ENCODE data around the gene DPH3. TPM values are rescaled to one million over a fixed set of nuclear protein-coding genes. Genes with fewer than 3 reads are reported as not detected.

DPH3 gene
- total and polyA plus RNA-seq, 2 experiments from 2014 or later, result 36.9 to 51.8 TPM

DNA sequence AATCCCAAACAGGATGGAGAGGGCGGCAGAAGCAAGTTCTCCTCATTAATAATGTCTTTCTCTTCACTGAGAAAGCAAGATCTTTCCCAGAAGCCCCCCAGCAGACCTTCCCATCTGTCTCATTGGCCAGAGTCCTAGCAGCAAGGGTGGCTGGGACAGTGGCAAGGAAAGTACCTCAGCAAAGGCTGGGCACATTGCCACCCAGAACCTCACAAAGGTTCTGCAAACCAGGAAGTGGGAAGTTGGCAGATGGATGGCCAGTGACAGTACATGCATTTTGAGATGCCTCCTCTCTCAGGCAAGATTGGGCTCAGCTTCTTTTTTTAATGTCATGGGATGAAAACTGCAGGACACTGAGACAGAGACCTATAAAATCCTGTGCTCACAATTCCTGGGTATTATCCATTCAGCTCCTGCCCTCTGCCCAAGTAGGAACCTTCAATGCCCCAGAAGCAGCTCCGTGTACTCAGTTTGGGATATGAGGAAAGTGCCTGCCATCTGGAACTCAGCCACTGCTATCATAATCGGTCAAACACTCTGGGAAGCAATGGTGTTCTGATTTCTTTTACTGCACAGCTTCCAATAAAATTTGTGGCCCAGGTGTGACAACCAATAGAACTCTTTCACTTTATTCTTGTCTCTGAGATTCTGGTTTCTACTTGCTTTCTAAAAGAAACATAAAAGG lies 25.5 kb downstream of the DPH3 start:
- no peaks in the 10 kb centered on the region for H3K9me2 ChIP-seq (replicated peaks; ENCODE audit: insufficient read depth)
- H3K4me1 ChIP-seq (ENCODE audit: insufficient read depth), result peaks cover 8% of the 10 kb centered on the region
- H4K20me1 ChIP-seq (ENCODE audit: insufficient read depth, poor library complexity, severe bottlenecking), result no peaks in the 10 kb centered on the region
- H3K27ac ChIP-seq, result peak overlapping the region; percentile 61
- H3K36me3 ChIP-seq (replicated peaks; ENCODE audit: insufficient read depth, low read depth), result no peaks in the 10 kb centered on the region
- no peak for DNase-seq (ENCODE audit: low spot score)
- H3K4me3 ChIP-seq, result no peak overlapping the region
- no peak overlapping the region for H2AFZ ChIP-seq
- no peak overlapping the region for H3K4me2 ChIP-seq
- no peak for TF ChIP-seq EZH2 (IDR thresholded peaks at IDR 0.05; ENCODE audit: borderline replicate concordance)
- no peak for TF ChIP-seq CTCF (IDR thresholded peaks at IDR 0.05; ENCODE audit: poor library complexity)
- TF ChIP-seq EZH2phosphoT487 (IDR thresholded peaks at IDR 0.05; ENCODE audit: low read depth, severe bottlenecking, unreplicated experiment), result no peak
- H3K9me3 ChIP-seq (ENCODE audit: low read depth), result no peaks in the 10 kb centered on the region
- no peaks in the 10 kb centered on the region for H3K27me3 ChIP-seq
- WGBS (ENCODE audit: low lambda C conversion rate, missing lambda C conversion rate), result 61% methylated on average over 3 of the region's 3 CpGs
- no peaks in the 10 kb centered on the region for H3K79me2 ChIP-seq

DNA sequence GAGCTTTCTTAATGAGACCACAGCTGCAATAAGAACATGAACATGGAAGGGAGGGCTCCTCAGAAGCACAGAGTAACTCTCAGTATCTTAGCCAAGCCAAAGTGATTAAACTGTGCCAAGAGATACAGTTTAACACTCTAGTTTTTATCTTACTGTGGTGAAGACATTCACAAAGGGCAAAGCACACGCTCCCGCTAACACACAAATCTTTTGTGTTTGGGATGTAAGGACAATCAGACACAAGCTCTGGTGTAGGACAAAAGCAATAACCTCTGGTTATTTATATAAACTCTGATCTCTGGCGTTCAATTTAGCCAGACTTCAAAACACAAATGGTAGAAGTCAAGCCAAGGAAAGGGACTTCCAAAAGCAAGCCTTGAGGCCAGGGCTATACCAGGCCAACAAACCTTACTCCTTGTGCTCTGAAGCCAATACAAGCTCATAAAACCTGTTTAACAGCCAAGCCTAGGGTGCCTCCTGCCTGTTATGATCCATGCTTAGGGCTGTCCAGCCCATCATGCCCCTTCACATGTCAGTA lies 27.8 kb downstream of the DPH3 start:
- no peaks in the 10 kb centered on the region for H3K36me3 ChIP-seq (replicated peaks; ENCODE audit: insufficient read depth, low read depth)
- no peaks in the 10 kb centered on the region for H3K79me2 ChIP-seq
- H3K4me2 ChIP-seq, result no peak overlapping the region
- H3K4me3 ChIP-seq, result no peak overlapping the region
- peaks cover 8% of the 10 kb centered on the region for H3K4me1 ChIP-seq (ENCODE audit: insufficient read depth)
- H2AFZ ChIP-seq, result no peak overlapping the region
- WGBS (ENCODE audit: low lambda C conversion rate, missing lambda C conversion rate), result 69% methylated on average over 3 of the region's 3 CpGs
- no peaks in the 10 kb centered on the region for H3K9me2 ChIP-seq (replicated peaks; ENCODE audit: insufficient read depth)
- H4K20me1 ChIP-seq (ENCODE audit: insufficient read depth, poor library complexity, severe bottlenecking), result no peaks in the 10 kb centered on the region
- no peak overlapping the region for H3K27ac ChIP-seq
- no peaks in the 10 kb centered on the region for H3K9me3 ChIP-seq (ENCODE audit: low read depth)
- TF ChIP-seq EZH2phosphoT487 (IDR thresholded peaks at IDR 0.05; ENCODE audit: low read depth, severe bottlenecking, unreplicated experiment) (no peak), EZH2 (IDR thresholded peaks at IDR 0.05; ENCODE audit: borderline replicate concordance) (no peak), CTCF (IDR thresholded peaks at IDR 0.05; ENCODE audit: poor library complexity) (no peak)
- no peaks in the 10 kb centered on the region for H3K27me3 ChIP-seq
- no peak for DNase-seq (ENCODE audit: low spot score)

- TF ChIP-seq CTCF (IDR thresholded peaks at IDR 0.05; ENCODE audit: poor library complexity) (no peak), EZH2phosphoT487 (IDR thresholded peaks at IDR 0.05; ENCODE audit: low read depth, severe bottlenecking, unreplicated experiment) (no peak), EZH2 (IDR thresholded peaks at IDR 0.05; ENCODE audit: borderline replicate concordance) (no peak)
- no peaks in the 10 kb centered on the region for H4K20me1 ChIP-seq (ENCODE audit: insufficient read depth, poor library complexity, severe bottlenecking)
- H2AFZ ChIP-seq, result no peak overlapping the region
- H3K4me2 ChIP-seq, result no peak overlapping the region
- H3K4me3 ChIP-seq, result no peak overlapping the region
- H3K27ac ChIP-seq, result no peak overlapping the region
- H3K79me2 ChIP-seq, result no peaks in the 10 kb centered on the region
- H3K9me3 ChIP-seq (ENCODE audit: low read depth), result no peaks in the 10 kb centered on the region
- no peaks in the 10 kb centered on the region for H3K9me2 ChIP-seq (replicated peaks; ENCODE audit: insufficient read depth)
- 86% methylated on average over 4 of the region's 4 CpGs for WGBS (ENCODE audit: low lambda C conversion rate, missing lambda C conversion rate)
- H3K36me3 ChIP-seq (replicated peaks; ENCODE audit: insufficient read depth, low read depth), result no peaks in the 10 kb centered on the region
- peaks cover 8% of the 10 kb centered on the region for H3K4me1 ChIP-seq (ENCODE audit: insufficient read depth)
- DNase-seq (ENCODE audit: low spot score), result no peak
- H3K27me3 ChIP-seq, result no peaks in the 10 kb centered on the region
Measured at GRCh38 chr3:16236030-16236639, 28.6 kb downstream of the DPH3 start.
